Cardiac atrium fibroblast (primary cell): ENCODE measurements around the gene B3GAT1. TPM values are rescaled to one million over a fixed set of nuclear protein-coding genes. Genes with fewer than 3 reads are reported as not detected.

Experiments
- total RNA-seq: library from RNA; depleted of rRNA; stranded (reverse); fragments of >200 nt; gene quantifications from 2 replicates; pipeline ENCODE4 v1.2.3, GENCODE V29; 2015

B3GAT1 gene
- total RNA-seq: under 0.01 TPM in 1 of 2 replicates, not detected in the other

GRCh38 chr11:134412203-134413042 lies at the start of gene B3GAT1:
B3GAT1 (minus strand) TSS chr11:134412242; CDS start chr11:134387659, 24,583 bp downstream.

GRCh38 chr11:134331354-134332188 lies 80.5 kb downstream of the B3GAT1 start, which contains the start of gene GLB1L2:
GLB1L2 (plus strand) TSS chr11:134331988; CDS start chr11:134332062, 74 bp downstream.

Other genes with a start within 250 kb of the B3GAT1 start
- gene NCAPD3, start 188.3 kb downstream of the B3GAT1 start, total RNA-seq: 6.5 and 8.4 TPM in 2 replicates
- 25.5 and 32.9 TPM in 2 replicates for gene VPS26B, start 187.6 kb downstream of the B3GAT1 start, total RNA-seq
- 21.5 and 22.4 TPM in 2 replicates for gene THYN1, start 158.9 kb downstream of the B3GAT1 start, total RNA-seq
- 13.3 and 17.5 TPM in 2 replicates for gene ACAD8, start 158.7 kb downstream of the B3GAT1 start, total RNA-seq
- not detected in 2 replicates for gene GLB1L3, start 135.9 kb downstream of the B3GAT1 start, total RNA-seq
- gene GLB1L2, start 80.3 kb downstream of the B3GAT1 start, total RNA-seq: 2.0 TPM in 1 of 2 replicates, not detected in the other